Spleen (tissue), 11 donors: Measurements from ENCODE around the gene SLC38A10. TPM values are rescaled to one million over a fixed set of nuclear protein-coding genes. Genes with fewer than 3 reads are reported as not detected.
A peak's percentile ranks its signal among the peaks of the same experiment; 100 is the strongest.

Experiments used
- DNase-seq: peaks from one replicate; pipeline ENCODE4 v3.0.0-alpha.2; 2020
- H3K27ac ChIP-seq, 8 donors: fragments of 200-600 bp; sonication (generic) in 7 of 8; 1 replicate in 4 of 8; 2 replicates in 4 of 8; pipeline versions ENCODE4 v1.5.0 to v1.8.0; 2016 to 2021; ENCODE audit warnings: inconsistent platforms in 4 of 8, mild to moderate bottlenecking in 4 of 8, moderate library complexity in 1 of 8
- H3K27me3 ChIP-seq, 7 donors: fragments of 200-600 bp; sonication (generic) in 6 of 7; replicated peaks in 1 of 7; 1 replicate in 4 of 7; 2 replicates in 3 of 7; pipeline versions ENCODE4 v1.5.0 to v1.8.0; 2016 to 2021; ENCODE audit warnings: inconsistent platforms in 3 of 7, mild to moderate bottlenecking in 1 of 7
- H3K36me3 ChIP-seq, 6 donors: fragments of 200-600 bp; sonication (generic) in 5 of 6; 1 replicate in 4 of 6; 2 replicates in 2 of 6; pipeline versions ENCODE4 v1.5.0 to v1.8.0; 2016 to 2021; ENCODE audit warnings: inconsistent platforms in 2 of 6
- H3K4me1 ChIP-seq, 6 donors: fragments of 200-600 bp; sonication (generic) in 5 of 6; 1 replicate in 3 of 6; 2 replicates in 3 of 6; pipeline versions ENCODE4 v1.5.0 to v1.8.0; 2016 to 2021; ENCODE audit warnings: inconsistent platforms in 3 of 6
- H3K4me3 ChIP-seq, 8 donors: fragments of 200-600 bp; sonication (generic) in 7 of 8; 1 replicate in 4 of 8; 2 replicates in 4 of 8; pipeline versions ENCODE4 v1.5.0 to v1.8.0; 2016 to 2021; ENCODE audit warnings: inconsistent platforms in 4 of 8, mild to moderate bottlenecking in 4 of 8, moderate library complexity in 2 of 8
- H3K9me3 ChIP-seq, 8 donors: fragments of 200-600 bp; sonication (generic) in 7 of 8; 1 replicate in 4 of 8; 2 replicates in 4 of 8; pipeline versions ENCODE4 v1.5.0 to v1.8.0; 2016 to 2021; ENCODE audit warnings: inconsistent platforms in 4 of 8
- CTCF ChIP-seq, 11 experiments: fragments of 200-600 bp in 7 of 11; fragments of 450-650 bp in 4 of 11; sonication (generic) in 4 of 11; IDR thresholded peaks in 8 of 11; conservative IDR thresholded peaks in 3 of 11; 1 replicate in 7 of 11; 2 replicates in 4 of 11; pipeline versions ENCODE4 v1.4.0 to v1.8.0; 2016 to 2021; ENCODE audit warnings: antibody characterized with exemption in 11 of 11, inconsistent platforms in 4 of 11, mild to moderate bottlenecking in 1 of 11
- POLR2A ChIP-seq, 3 donors: fragments of 450-650 bp; IDR thresholded peaks; one replicate each; pipeline ENCODE4 v1.5.1; 2017; ENCODE audit warnings: antibody characterized with exemption in 3 of 3, mild to moderate bottlenecking in 1 of 3
- POLR2AphosphoS5 ChIP-seq, 3 donors: sonication (generic); formaldehyde crosslinking; IDR thresholded peaks; one replicate each; pipeline ENCODE4 v1.5.1; 2017; ENCODE audit warnings: antibody characterized with exemption in 3 of 3
- WGBS, 5 donors: extraction: QIAGEN DNeasy Blood & Tissue Kit in 3 of 5; methylation state at CpG; one replicate each; pipeline versions ENCODE4 v1.1.5 to v1.1.7; 2013 to 2018; 5-methylcytosine and 5-hydroxymethylcytosine counted together
- intact Hi-C: fragments of 100-400 bp; cut with DNase I; formaldehyde crosslinking; loops from one replicate; pipeline ENCODE4 v1.15.0; 2023; ENCODE audit warnings: low total_unique reads
- polyA plus RNA-seq, 3 donors: library from polyadenylated mRNA; stranded (reverse); fragments of 200-250 nt; gene quantifications; one replicate each; pipeline ENCODE4 v1.2.1, GENCODE V29; 2013
- total RNA-seq, 7 donors: library from RNA; depleted of rRNA in 3 of 7; stranded (reverse); fragments of >200 nt in 3 of 7; fragmentation: NEBNext Ultra II Directional in 4 of 7; extraction: Animal tissue kit (Norgen Biotek cat#: 25700) in 4 of 7; gene quantifications; one replicate each; pipeline versions ENCODE4 v1.1.0 to v1.2.1, GENCODE V29; 2016 to 2021
- donor health status: healthy with polysubstance abuse.
- donor health status: DM: no; HTN: no; CAD: no; lungs with moderate emphysema.
- donor health status: DM: no; HTN: no; CAD: no.
- donor health status: Bipolar disorder and iron deficiency.
- donor health status: healthy.
- donor health status: DM: no; HTN: no; CAD: no.
- donor health status: DM: yes; HTN: yes; CAD: no.

The SLC38A10 gene
- total and polyA plus RNA-seq, 10 donors: 54.9 to 112 (median 86.6) TPM

GRCh38 chr17:81289627-81290026, 5.5 kb downstream of the SLC38A10 start:
- H3K27ac ChIP-seq: no peak overlapping the region
- 92 to 96% (median 95%) methylated on average over 21 of the region's 21 CpGs for WGBS, 5 donors
- H3K27me3 ChIP-seq: no peaks in the 10 kb centered on the region
- no peak for DNase-seq
- peaks cover 0 to 58% (median 21%) of the 10 kb centered on the region in 6 donors for H3K36me3 ChIP-seq
- H3K4me3 ChIP-seq: no peak overlapping the region
- intact Hi-C loops: no loop called here
- no peaks in the 10 kb centered on the region for H3K9me3 ChIP-seq
- H3K4me1 ChIP-seq: peaks cover 47 to 100% (median 79%) of the 10 kb centered on the region in 6 donors
- TF ChIP-seq POLR2A (IDR thresholded peaks at IDR 0.05) (no peak), POLR2AphosphoS5 (IDR thresholded peaks at IDR 0.05) (no peak), CTCF (IDR thresholded peaks at IDR 0.05 in 8 of 11, conservative IDR thresholded peaks at IDR 0.05 in 3 of 11) (no peak)

GRCh38 chr17:81288715-81289114, 6.4 kb downstream of the SLC38A10 start:
- H3K9me3 ChIP-seq: no peaks in the 10 kb centered on the region
- intact Hi-C loops: no loop called here
- no peaks in the 10 kb centered on the region for H3K27me3 ChIP-seq
- peaks cover 41 to 100% (median 75%) of the 10 kb centered on the region in 6 donors for H3K4me1 ChIP-seq
- 76 to 89% (median 84%) methylated on average over 8 of the region's 8 CpGs for WGBS, 5 donors
- H3K4me3 ChIP-seq: no peak overlapping the region
- DNase-seq: no peak
- peak overlapping the region in 4 of 8 donors; percentile 87 to 91 (median 88) for H3K27ac ChIP-seq
- peaks cover 0 to 67% (median 21%) of the 10 kb centered on the region in 6 donors for H3K36me3 ChIP-seq
- TF ChIP-seq POLR2A (IDR thresholded peaks at IDR 0.05) (no peak), CTCF (IDR thresholded peaks at IDR 0.05 in 8 of 11, conservative IDR thresholded peaks at IDR 0.05 in 3 of 11) (no peak), POLR2AphosphoS5 (IDR thresholded peaks at IDR 0.05) (no peak)

- Histone ChIP-seq H3K36me3 (peaks cover 0 to 72% (median 26%) of the 10 kb centered on the region in 6 donors), H3K9me3 (no peaks in the 10 kb centered on the region), H3K4me3 (no peak overlapping the region), H3K27ac (peak overlapping the region in 7 of 8 donors; percentile 21 to 91 (median 87)), H3K4me1 (peaks cover 35 to 92% (median 67%) of the 10 kb centered on the region in 6 donors), H3K27me3 (no peaks in the 10 kb centered on the region)
- TF ChIP-seq CTCF (IDR thresholded peaks at IDR 0.05 in 8 of 11, conservative IDR thresholded peaks at IDR 0.05 in 3 of 11) (no peak), POLR2A (IDR thresholded peaks at IDR 0.05) (no peak), POLR2AphosphoS5 (IDR thresholded peaks at IDR 0.05) (no peak)
- 41 to 54% (median 52%) methylated on average over 16 of the region's 16 CpGs for WGBS, 5 donors
- intact Hi-C loops: no loop called here
- DNase-seq: no peak
These were observed 7.2 kb downstream of the SLC38A10 start for GRCh38 chr17:81287741-81288430.

- no peak for DNase-seq
- WGBS, 5 donors: 83 to 93% (median 89%) methylated on average over 20 to 21 of the region's 21 CpGs
- H3K4me3 ChIP-seq: no peak overlapping the region
- H3K36me3 ChIP-seq: peaks cover 0 to 77% (median 33%) of the 10 kb centered on the region in 6 donors
- H3K27ac ChIP-seq: peak overlapping the region; percentile 39 to 91 (median 86)
- H3K27me3 ChIP-seq: no peaks in the 10 kb centered on the region
- intact Hi-C loops: no loop called here
- peaks cover 35 to 85% (median 59%) of the 10 kb centered on the region in 6 donors for H3K4me1 ChIP-seq
- H3K9me3 ChIP-seq: no peaks in the 10 kb centered on the region
- TF ChIP-seq POLR2A (IDR thresholded peaks at IDR 0.05) (no peak), CTCF (IDR thresholded peaks at IDR 0.05 in 8 of 11, conservative IDR thresholded peaks at IDR 0.05 in 3 of 11) (no peak), POLR2AphosphoS5 (IDR thresholded peaks at IDR 0.05) (no peak)
These were observed 8.0 kb downstream of the SLC38A10 start for GRCh38 chr17:81287152-81287551.
